MM.1S (cell line): ENCODE results near the gene CYP27C1.

Experiments used
- CTCF ChIP-seq: fragments of 300-600 bp; sonication (generic); IDR thresholded peaks from 2 replicates; pipeline ENCODE4 v1.5.1; 2016; ENCODE audit warnings: antibody characterized with exemption, low read length, mixed read lengths
- EZH2 ChIP-seq: fragments of 300-600 bp; sonication (generic); optimal IDR thresholded peaks from 2 replicates; pipeline ENCODE3; 2017; ENCODE audit warnings: low read depth, mild to moderate bottlenecking, antibody characterized with exemption, low read length, mixed read lengths
- EZH2phosphoT487 ChIP-seq: fragments of 300-600 bp; sonication (generic); IDR thresholded peaks from 2 replicates; pipeline ENCODE4 v1.6.1; 2018; ENCODE audit warnings: antibody characterized with exemption, low read length

- TF ChIP-seq EZH2phosphoT487 = no peak
- no peak for TF ChIP-seq CTCF
- TF ChIP-seq EZH2 = no peak
Measured at GRCh38 chr2:127201452-127201851, 18.6 kb downstream of the CYP27C1 start.
